Activated naive CD4-positive, alpha-beta T cell treated with Interleukin-2 at 50 U/mL for 16 hours (primary cell): ENCODE results near the gene CCDC192.

Experiments
- DNase-seq: peaks from one replicate; pipeline ENCODE4 v3.0.0-alpha.2; 2020

The CCDC192 gene

DNA sequence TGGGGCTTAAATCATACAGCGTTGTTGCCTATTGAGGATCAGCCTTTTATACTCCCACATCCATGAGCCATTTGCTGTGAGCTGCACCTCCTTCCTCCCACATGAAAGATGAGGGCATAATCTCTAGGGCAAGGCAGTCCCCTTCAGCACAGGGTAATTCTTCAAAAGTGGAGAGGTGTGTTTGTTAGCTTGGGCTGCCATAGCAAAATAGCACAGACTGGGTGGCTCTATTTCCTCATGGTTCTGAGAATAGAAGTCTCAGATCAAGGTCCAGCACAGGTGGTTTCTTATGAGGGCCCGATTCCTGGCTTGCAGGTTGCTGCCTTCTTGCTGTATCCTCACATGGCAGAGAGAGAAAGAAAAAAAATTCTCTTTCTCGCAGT is 258.6 kb downstream of the CCDC192 start:
- no peak for DNase-seq

DNA sequence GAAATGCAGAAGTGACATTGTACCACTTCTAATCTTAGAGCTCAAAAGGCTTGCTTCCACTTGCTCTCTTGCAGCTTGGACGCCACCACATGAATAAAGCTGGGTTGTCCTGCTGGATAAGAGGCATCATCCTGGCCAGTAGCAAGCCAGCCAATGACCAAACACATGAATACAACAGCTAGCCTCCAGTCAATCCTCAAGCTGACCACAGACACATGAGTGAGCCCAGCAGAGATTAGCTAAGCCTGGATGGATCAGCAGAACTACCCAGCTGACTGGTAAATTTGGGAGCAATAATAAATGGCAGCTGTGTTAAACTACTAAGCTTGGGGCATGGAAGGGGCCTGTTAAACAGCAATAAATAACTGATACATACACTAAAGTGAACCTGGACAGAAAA is 259.3 kb downstream of the CCDC192 start:
- no peak for DNase-seq

GRCh38 chr5:127963233-127963632 is 260.0 kb downstream of the CCDC192 start:
- no peak for DNase-seq

GRCh38 chr5:127963931-127964330 is 260.7 kb downstream of the CCDC192 start:
- no peak for DNase-seq

GRCh38 chr5:127967323-127967982 is 264.3 kb downstream of the CCDC192 start:
- DNase-seq: no peak

GRCh38 chr5:127967983-127968592 is 264.9 kb downstream of the CCDC192 start:
- no peak for DNase-seq

- DNase-seq: no peak
Measured at GRCh38 chr5:127969002-127969401, 265.8 kb downstream of the CCDC192 start.

GRCh38 chr5:127969651-127970050 is 266.5 kb downstream of the CCDC192 start:
- no peak for DNase-seq

DNA sequence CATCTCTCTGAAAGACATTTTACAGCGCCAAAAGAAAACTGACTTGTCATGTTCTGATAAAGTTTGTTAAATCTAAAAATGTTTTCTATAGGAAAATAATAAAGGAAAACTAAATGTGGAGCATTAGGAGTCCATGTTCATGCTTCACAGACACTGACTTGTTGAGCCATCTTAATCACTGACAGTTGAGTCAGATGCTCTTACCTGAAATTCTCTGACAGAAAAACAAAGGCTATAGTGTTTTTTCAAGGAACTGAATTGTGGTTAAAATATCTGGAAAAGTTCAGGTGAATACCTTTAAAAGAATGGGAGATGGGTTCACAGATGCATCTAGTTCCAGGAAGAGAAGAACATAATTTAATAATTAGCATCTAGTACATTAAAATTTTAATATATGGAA is 266.9 kb downstream of the CCDC192 start:
- no peak for DNase-seq

GRCh38 chr5:127970854-127971425 is 267.7 kb downstream of the CCDC192 start:
- DNase-seq: no peak

DNA sequence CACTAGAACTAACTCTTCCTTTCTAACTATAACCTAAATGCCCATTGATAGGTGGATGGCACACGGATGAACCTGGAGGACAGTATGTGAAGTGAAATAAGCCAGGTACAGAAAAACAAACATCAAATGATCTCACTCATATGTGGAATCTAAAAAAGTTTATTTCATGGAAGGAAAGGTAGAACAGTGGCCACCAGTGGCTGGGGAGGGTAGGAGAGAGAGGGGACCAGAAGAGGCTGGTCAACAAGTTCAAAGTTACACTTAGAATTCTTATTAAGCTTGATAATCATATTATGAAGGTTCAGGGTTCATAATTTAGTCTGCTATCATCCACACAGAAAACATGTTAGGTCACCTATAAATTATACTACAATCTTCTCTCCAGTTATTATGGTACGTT is 272.8 kb downstream of the CCDC192 start:
- DNase-seq: no peak

DNA sequence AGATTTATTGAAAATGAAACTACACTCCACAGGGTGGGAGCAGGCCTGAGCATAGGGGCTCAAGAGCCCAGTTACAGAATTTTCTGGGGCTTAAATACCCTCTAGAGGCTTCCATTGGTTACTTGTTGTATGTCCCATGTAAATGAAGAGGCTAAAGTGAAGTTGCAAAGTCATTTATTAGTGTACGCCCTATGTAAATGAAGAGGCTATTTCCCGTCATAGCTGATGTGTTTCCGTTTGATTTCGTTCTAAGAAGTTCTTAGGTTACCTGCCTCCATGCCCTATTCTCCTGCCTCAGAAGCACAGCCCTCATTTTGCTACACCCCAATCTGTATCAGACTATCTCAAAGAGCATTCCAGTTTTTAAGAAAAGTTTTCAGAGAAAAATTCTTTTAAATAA is 273.3 kb downstream of the CCDC192 start:
- DNase-seq: no peak

- no peak for DNase-seq
Measured at GRCh38 chr5:127976991-127977717, 274.0 kb downstream of the CCDC192 start.

DNA sequence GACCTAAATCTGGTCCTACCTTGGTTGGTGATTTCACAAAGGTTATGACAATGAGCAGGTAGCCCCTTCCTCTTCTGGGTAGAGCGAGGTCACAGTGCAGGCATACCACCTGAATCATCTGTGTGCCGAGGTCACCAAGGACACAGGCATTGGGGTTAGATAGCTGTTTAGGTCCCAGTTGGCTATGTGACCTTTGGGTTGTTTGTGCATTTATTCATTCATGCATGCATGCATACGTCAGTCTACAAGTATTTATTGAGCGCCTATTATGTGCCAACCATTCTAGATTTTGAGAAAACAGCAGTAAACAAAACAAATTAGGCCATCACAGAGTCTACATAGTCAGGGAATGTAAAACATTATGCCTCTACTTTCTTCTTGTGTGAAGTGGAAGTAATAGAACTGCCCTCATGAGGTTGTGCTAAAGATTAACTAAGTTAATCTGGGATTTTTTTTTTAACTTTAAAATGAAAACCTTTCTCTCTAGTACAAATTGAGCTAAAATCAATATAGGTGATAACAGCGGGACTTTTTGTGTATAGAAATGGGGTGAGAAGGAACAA is 275.6 kb downstream of the CCDC192 start:
- DNase-seq: no peak

- no peak for DNase-seq
Measured at GRCh38 chr5:127979475-127979874, 276.3 kb downstream of the CCDC192 start.

- no peak for DNase-seq
Measured at GRCh38 chr5:127980843-127981242, 277.7 kb downstream of the CCDC192 start.

DNA sequence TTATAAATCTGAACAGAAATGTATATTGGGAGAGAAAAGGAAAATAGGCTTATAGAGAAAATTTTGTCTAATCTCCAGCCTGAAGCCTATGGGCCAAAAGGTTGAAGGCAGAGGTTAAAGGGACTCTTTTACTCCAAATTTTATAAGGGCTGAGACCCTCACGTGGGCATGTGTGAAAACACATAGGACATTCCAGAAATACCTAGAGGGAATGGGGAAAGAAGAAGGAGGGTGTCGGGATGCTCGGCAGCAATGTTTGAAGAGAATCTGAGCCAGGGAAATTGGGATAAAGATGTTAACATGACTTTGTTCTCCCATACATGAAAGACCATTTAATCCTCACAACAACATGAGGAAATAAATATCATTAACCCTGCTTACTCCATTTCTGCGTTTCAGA is 278.3 kb downstream of the CCDC192 start:
- no peak for DNase-seq

GRCh38 chr5:127985811-127986325 is 282.7 kb downstream of the CCDC192 start:
- no peak for DNase-seq

- no peak for DNase-seq
Measured at GRCh38 chr5:127987354-127988145, 284.4 kb downstream of the CCDC192 start.

DNA sequence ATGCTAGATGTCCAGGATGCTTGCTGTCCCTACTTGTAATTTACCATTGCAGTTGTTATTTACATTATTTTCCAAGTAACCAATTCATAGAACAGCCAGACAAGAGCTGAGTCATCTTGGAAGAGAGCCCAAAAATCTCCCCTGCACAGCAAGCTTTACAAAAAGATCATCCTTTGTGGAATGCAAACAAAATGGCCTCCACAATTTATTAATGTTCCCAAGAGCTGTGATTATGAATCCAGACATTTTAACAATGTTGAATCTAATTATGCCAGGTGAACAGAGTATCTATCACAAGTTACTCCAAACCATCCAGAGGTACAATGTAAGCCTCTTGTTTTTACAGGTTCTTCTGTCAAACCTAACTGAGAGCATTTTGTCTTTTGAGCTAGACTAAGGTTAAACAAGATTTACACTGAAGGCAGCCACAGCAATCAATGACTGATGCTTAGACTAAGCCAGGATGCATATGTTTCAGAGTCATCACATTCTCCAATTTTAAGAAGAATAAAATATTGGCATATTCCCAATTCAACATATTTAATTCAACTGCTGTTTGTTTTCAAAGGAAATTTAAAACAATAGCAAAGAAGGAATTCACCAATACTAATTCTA is 285.1 kb downstream of the CCDC192 start:
- DNase-seq: no peak
